Measurements from ENCODE around the gene SUMF2. TPM values are rescaled to one million over a fixed set of nuclear protein-coding genes. Genes with fewer than 3 reads are reported as not detected.

The SUMF2 gene
- total RNA-seq, 1 experiment from 2014 or later, result 89.2 TPM

DNA sequence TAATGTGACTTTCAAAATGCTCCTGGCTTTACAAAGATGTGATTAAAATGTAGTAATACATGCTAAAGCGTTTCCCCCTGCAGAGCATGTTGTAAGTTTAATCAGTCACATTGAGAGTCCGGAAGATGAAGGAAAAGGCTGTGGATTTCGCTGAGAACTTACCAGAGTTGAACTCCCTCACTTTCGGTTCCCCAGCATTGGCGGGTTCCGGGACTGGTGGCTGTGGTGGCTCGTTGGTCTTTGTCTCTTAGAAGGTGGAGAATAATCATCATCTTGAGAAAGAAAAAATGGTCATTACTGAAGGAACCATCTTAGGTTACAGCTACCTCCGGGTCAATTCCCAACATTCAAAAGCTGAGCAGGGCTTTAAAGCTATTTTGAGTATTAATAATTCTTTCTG is 61.7 kb downstream of the SUMF2 start:
- no CpG with 5 or more reads among the region's 8 CpGs for WGBS (ENCODE audit: extremely low coverage, insufficient read length, low lambda C conversion rate)
- Histone ChIP-seq H3K23me2 (ENCODE audit: insufficient read length, low read depth, low read length, poor library complexity, severe bottlenecking) (no peaks in the 10 kb centered on the region), H3K4me2 (ENCODE audit: insufficient read depth, insufficient read length, low read length) (no peak overlapping the region), H2BK20ac (ENCODE audit: low read depth, low read length, poor library complexity, severe bottlenecking) (no peak overlapping the region), H3K27me3 (ENCODE audit: insufficient read depth, low read length) (no peaks in the 10 kb centered on the region), H3K27ac (ENCODE audit: insufficient read length, low read depth, low read length) (no peak overlapping the region), H2AFZ (ENCODE audit: low read length) (no peak overlapping the region), H3K79me1 (ENCODE audit: insufficient read depth, low read depth, low read length, poor library complexity, severe bottlenecking) (no peaks in the 10 kb centered on the region), H3K4ac (ENCODE audit: low read depth, low read length) (no peak overlapping the region), H4K8ac (replicated peaks; ENCODE audit: insufficient read length, low read depth, low read length) (no peak overlapping the region), H3K9me3 (ENCODE audit: control insufficient read depth, low read depth, low read length) (peaks cover 75% of the 10 kb centered on the region), H3K9ac (ENCODE audit: extremely low read depth, insufficient read length, low read length) (no peak overlapping the region), H4K91ac (ENCODE audit: insufficient read length, low read depth, low read length) (no peak overlapping the region), H3T11ph (ENCODE audit: low read length) (no peak overlapping the region), H2BK12ac (ENCODE audit: insufficient read length, low read depth, low read length) (no peak overlapping the region), H3K4me1 (ENCODE audit: insufficient read depth, low read length) (no peaks in the 10 kb centered on the region), H3K79me2 (ENCODE audit: insufficient read depth, low read length) (no peaks in the 10 kb centered on the region), H3K56ac (ENCODE audit: insufficient read length, low read depth, low read length) (no peak overlapping the region), H3K18ac (ENCODE audit: insufficient read length, low read depth, low read length) (no peak overlapping the region), H3K23ac (ENCODE audit: insufficient read length, low read depth, low read length) (no peak overlapping the region), H4K5ac (ENCODE audit: insufficient read length, low read depth, low read length) (no peak overlapping the region), H2BK120ac (ENCODE audit: low read depth, low read length, poor library complexity, severe bottlenecking) (no peak overlapping the region), H4K20me1 (ENCODE audit: control insufficient read depth, insufficient read depth, insufficient read length) (no peaks in the 10 kb centered on the region), H2AK5ac (ENCODE audit: insufficient read length, low read length) (no peak overlapping the region), H3K14ac (ENCODE audit: insufficient read depth, low read length) (no peak overlapping the region), H2BK15ac (ENCODE audit: low read depth, low read length) (no peak overlapping the region), H2BK5ac (ENCODE audit: insufficient read length, low read length) (no peak overlapping the region)
- no peak for DNase-seq
- Mint-ChIP-seq H3K27me3 (ENCODE audit: low read depth) (no peaks in the 10 kb centered on the region), H3K4me1 (no peaks in the 10 kb centered on the region), H3K9me3 (peaks cover 84 to 96% of the 10 kb centered on the region in 2 experiments), H3K4me3 (no peak overlapping the region), H3K36me3 (ENCODE audit: insufficient read depth in 1 of 3, low read depth in 3 of 3) (peaks cover 3 to 19% (median 7%) of the 10 kb centered on the region in 3 experiments; a peak in 6 of 7 replicates), H3K27ac (no peak overlapping the region)
- TF ChIP-seq, protein P1, sequence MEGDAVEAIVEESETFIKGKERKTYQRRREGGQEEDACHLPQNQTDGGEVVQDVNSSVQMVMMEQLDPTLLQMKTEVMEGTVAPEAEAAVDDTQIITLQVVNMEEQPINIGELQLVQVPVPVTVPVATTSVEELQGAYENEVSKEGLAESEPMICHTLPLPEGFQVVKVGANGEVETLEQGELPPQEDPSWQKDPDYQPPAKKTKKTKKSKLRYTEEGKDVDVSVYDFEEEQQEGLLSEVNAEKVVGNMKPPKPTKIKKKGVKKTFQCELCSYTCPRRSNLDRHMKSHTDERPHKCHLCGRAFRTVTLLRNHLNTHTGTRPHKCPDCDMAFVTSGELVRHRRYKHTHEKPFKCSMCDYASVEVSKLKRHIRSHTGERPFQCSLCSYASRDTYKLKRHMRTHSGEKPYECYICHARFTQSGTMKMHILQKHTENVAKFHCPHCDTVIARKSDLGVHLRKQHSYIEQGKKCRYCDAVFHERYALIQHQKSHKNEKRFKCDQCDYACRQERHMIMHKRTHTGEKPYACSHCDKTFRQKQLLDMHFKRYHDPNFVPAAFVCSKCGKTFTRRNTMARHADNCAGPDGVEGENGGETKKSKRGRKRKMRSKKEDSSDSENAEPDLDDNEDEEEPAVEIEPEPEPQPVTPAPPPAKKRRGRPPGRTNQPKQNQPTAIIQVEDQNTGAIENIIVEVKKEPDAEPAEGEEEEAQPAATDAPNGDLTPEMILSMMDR (conservative IDR thresholded peaks at IDR 0.05), result no peak

Measured in H9 (cell line).